SK-N-MC (cell line): ENCODE measurements around the gene HIP1R.
"Not testable (repeated sequence)": the region's sequence is repeated elsewhere in the genome, so short reads cannot be mapped to it uniquely, and the experiment has no call there.

ENCODE experiments used
- DNase-seq: peaks from one replicate; pipeline ENCODE4 v3.0.0-alpha.2; 2011; ENCODE audit warnings: low read depth, low spot score
- H3K27ac ChIP-seq: fragments of 200-600 bp; sonication (generic); 2 replicates; pipeline ENCODE4 v1.5.1; 2016; ENCODE audit warnings: mixed run types
- H3K36me3 ChIP-seq: fragments of 200-600 bp; sonication (generic); 2 replicates; pipeline ENCODE4 v1.6.1; 2017; ENCODE audit warnings: antibody characterized with exemption, low read length, mixed read lengths; ENCODE audit not compliant: insufficient read depth
- H3K4me3 ChIP-seq: fragments of 200-600 bp; sonication (generic); 2 replicates; pipeline ENCODE4 v1.5.1; 2016
- H3K9ac ChIP-seq: fragments of 200-600 bp; sonication (generic); 2 replicates; pipeline ENCODE4 v1.8.0; 2017; ENCODE audit warnings: mixed run types, mixed read lengths; ENCODE audit not compliant: insufficient read length
- H3K9me3 ChIP-seq: fragments of 200-600 bp; sonication (generic); 2 replicates; pipeline ENCODE4 v1.6.1; 2017; ENCODE audit warnings: low read depth, mild to moderate bottlenecking, antibody characterized with exemption, low read length, moderate library complexity, mixed read lengths
- EZH2 ChIP-seq: fragments of 200-600 bp; sonication (generic); IDR thresholded peaks from one replicate; pipeline ENCODE4 v1.6.1; 2017; ENCODE audit warnings: antibody characterized with exemption
- FOXP2 ChIP-seq: optimal IDR thresholded peaks from 2 replicates; pipeline ENCODE3; 2011; ENCODE audit warnings: mild to moderate bottlenecking, moderate library complexity; ENCODE audit not compliant: insufficient read depth; ENCODE audit errors: extremely low read length, control extremely low read depth
- POLR2AphosphoS5 ChIP-seq: IDR thresholded peaks from 2 replicates; pipeline ENCODE4 v1.6.1; 2012; ENCODE audit warnings: mild to moderate bottlenecking, low read depth, low read length, borderline replicate concordance

Gene HIP1R

GRCh38 chr12:122871851-122872780, 36.9 kb downstream of the HIP1R start:
- no peaks in the 10 kb centered on the region for H3K9me3 ChIP-seq
- peak overlapping the region; percentile 85 for H3K4me3 ChIP-seq
- peak overlapping the region; percentile 96 for H3K27ac ChIP-seq
- peaks cover 33% of the 10 kb centered on the region for H3K36me3 ChIP-seq
- H3K9ac ChIP-seq: peak overlapping the region; percentile 85
- peak; percentile 86 for DNase-seq
- TF ChIP-seq FOXP2: no peak
- TF ChIP-seq POLR2AphosphoS5: peak; percentile 77
- TF ChIP-seq EZH2: no peak

DNA sequence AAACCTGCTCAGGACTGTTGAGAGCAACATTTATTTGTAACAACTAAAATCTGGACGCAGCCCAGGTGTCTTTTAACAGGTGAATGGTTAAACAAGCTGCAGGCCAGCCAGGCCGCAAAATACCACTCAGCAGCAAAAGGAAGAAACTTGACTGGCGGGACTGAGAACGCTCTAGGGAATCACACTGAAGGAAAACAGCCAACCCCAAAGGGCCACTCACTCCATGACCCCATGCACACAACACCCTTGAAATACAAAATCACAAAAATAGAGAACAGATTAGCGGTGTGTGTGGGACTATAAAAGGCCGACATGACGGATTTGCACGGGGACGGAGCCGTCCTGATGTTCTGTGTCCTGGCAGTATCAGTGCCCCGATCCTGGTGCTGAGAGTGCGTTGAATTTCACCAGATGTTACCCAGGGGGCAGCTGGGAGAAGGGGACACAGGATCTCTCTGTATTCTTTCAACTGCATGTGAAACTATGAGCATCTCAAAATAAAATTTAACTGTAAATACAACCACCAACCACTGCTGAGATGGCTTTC, 37.6 kb downstream of the HIP1R start:
- Histone ChIP-seq H3K4me3 (peak overlapping the region; percentile 85), H3K27ac (peak overlapping the region; percentile 96), H3K9ac (peak overlapping the region; percentile 85), H3K9me3 (no peaks in the 10 kb centered on the region), H3K36me3 (peaks cover 26% of the 10 kb centered on the region)
- no peak for DNase-seq
- TF ChIP-seq POLR2AphosphoS5 (no peak), FOXP2 (no peak), EZH2 (no peak)

- Histone ChIP-seq H3K4me3 (no peak overlapping the region), H3K9ac (no peak overlapping the region), H3K27ac (peak overlapping the region; percentile 96; the same call in 1 of the 2 replicates), H3K9me3 (no peaks in the 10 kb centered on the region), H3K36me3 (peaks cover 20% of the 10 kb centered on the region)
- no peak for DNase-seq
- TF ChIP-seq FOXP2 (no peak), POLR2AphosphoS5 (no peak), EZH2 (no peak)
Measured at GRCh38 chr12:122873540-122873939, 38.3 kb downstream of the HIP1R start.

- Histone ChIP-seq H3K9ac (no peak overlapping the region), H3K27ac (0 out of 2 replicates have a peak overlapping the region, but pooled peaks have one; percentile 96), H3K4me3 (no peak overlapping the region), H3K36me3 (peaks cover 14% of the 10 kb centered on the region), H3K9me3 (no peaks in the 10 kb centered on the region)
- no peak for DNase-seq
- TF ChIP-seq EZH2 (no peak), POLR2AphosphoS5 (no peak), FOXP2 (no peak)
Measured at GRCh38 chr12:122874081-122874480, 38.8 kb downstream of the HIP1R start.

DNA sequence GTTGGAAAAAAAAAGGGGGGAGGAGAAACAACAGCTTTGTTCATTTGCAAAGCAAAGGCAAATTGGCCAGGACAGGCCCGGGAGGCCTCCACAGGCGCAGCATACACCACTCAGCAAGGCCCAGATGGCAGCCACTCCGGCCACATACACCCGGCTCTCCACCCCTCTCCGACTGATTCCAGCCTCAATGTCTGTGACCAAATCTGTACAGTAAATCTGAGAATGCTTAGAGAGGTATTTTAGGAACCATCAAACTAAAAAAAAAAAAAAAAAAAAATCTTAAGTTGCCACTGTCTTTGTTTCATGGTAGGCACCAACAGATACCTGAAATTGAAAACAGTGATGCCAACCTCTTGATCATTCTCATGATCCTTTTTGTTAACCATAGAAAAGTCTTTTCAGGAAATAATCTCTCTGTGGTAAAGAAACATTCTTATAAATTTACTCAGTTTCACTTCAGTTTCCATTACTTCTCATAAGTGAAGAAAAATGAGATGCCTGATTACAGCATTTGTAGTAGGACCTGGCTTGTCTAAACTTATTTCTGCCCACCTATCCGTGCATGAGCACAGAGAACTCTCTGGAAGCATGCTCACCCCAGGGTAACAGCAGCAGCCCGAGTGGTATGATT, 40.4 kb downstream of the HIP1R start:
- no peak for DNase-seq
- Histone ChIP-seq H3K27ac (no peak overlapping the region; the same call in 1 of the 2 replicates), H3K4me3 (no peak overlapping the region), H3K36me3 (no peaks in the 10 kb centered on the region), H3K9me3 (no peaks in the 10 kb centered on the region), H3K9ac (no peak overlapping the region)
- TF ChIP-seq EZH2 (no peak), FOXP2 (no peak), POLR2AphosphoS5 (no peak)

DNA sequence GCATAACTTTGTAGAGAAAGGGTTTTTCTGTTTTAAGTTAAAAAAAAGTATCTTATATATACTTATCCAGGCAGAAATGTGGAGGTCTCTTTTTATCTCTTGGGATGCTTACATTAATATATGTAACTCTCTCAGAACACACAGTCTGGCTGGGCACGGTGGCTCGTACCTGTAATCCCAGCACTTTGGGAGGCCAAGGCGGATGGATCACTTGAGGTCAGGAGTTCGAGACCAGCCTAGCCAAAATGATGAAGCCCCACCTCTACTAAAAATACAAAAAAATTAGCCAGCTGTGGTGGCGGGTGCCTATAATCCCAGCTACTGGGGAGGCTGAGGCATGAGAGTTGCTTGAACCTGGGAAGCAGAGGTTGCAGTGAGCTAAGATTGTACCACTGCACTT, 41.0 kb downstream of the HIP1R start:
- not testable (repeated sequence) for H3K36me3 ChIP-seq, DNase-seq, H3K27ac ChIP-seq, H3K4me3 ChIP-seq, H3K9me3 ChIP-seq, H3K9ac ChIP-seq

- Histone ChIP-seq H3K36me3 (no peaks in the 10 kb centered on the region), H3K9ac (no peak overlapping the region), H3K4me3 (no peak overlapping the region), H3K9me3 (no peaks in the 10 kb centered on the region), H3K27ac (no peak overlapping the region)
- TF ChIP-seq POLR2AphosphoS5: no peak
- no peak for TF ChIP-seq FOXP2
- TF ChIP-seq EZH2: no peak
- no peak for DNase-seq
Measured at GRCh38 chr12:122876731-122877130, 41.5 kb downstream of the HIP1R start.

- TF ChIP-seq POLR2AphosphoS5: no peak
- TF ChIP-seq FOXP2: no peak
- no peak for TF ChIP-seq EZH2
- no peak overlapping the region for H3K4me3 ChIP-seq
- DNase-seq: no peak
- no peak overlapping the region for H3K27ac ChIP-seq
- no peaks in the 10 kb centered on the region for H3K9me3 ChIP-seq
- no peak overlapping the region for H3K9ac ChIP-seq
- H3K36me3 ChIP-seq: no peaks in the 10 kb centered on the region
Measured at GRCh38 chr12:122878780-122879612, 43.7 kb downstream of the HIP1R start.
